Measurements from ENCODE around the gene KCNK6.
A peak's percentile ranks its signal among the peaks of the same experiment; 100 is the strongest.
"Not testable (repeated sequence)": the region's sequence is repeated elsewhere in the genome, so short reads cannot be mapped to it uniquely, and the experiment has no call there.

The KCNK6 gene

DNA sequence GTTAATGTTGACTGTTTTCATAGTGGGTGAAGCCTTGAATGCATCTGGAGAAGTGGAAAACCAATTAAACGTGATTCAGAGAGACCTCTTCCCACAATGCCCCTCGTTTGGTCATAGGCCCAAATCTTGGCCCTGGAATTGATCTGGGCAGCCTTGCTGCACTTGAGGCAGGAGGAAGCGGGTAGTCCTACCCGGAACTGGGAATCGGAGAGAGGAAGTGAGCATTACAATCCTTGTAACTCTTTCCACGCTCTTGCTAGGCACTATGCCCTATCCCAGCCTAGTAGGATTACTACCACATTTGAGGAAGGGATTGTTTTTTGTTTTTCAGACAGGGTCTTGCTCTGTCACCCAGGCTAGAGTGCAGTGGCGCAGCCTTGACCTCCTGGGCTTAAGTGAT is 3.6 kb downstream of the KCNK6 start:
- no peak for DNase-seq (ENCODE audit: low read depth, low spot score)

- no peak for DNase-seq (ENCODE audit: low read depth, low spot score)
Observed at GRCh38 chr19:38324431-38324830, 4.8 kb downstream of the KCNK6 start.

DNA sequence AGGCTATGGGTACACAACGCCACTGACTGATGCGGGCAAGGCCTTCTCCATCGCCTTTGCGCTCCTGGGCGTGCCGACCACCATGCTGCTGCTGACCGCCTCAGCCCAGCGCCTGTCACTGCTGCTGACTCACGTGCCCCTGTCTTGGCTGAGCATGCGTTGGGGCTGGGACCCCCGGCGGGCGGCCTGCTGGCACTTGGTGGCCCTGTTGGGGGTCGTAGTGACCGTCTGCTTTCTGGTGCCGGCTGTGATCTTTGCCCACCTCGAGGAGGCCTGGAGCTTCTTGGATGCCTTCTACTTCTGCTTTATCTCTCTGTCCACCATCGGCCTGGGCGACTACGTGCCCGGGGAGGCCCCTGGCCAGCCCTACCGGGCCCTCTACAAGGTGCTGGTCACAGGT is 6.9 kb downstream of the KCNK6 start:
- no peak for DNase-seq (ENCODE audit: low read depth, low spot score)

GRCh38 chr19:38329651-38330050 is 10.0 kb downstream of the KCNK6 start:
- no peak for DNase-seq (ENCODE audit: low read depth, low spot score)

GRCh38 chr19:38331728-38332127 is 12.1 kb downstream of the KCNK6 start:
- no peak for DNase-seq (ENCODE audit: low read depth, low spot score)

GRCh38 chr19:38333245-38333644 is 13.6 kb downstream of the KCNK6 start:
- no peak for DNase-seq (ENCODE audit: low read depth, low spot score)

DNA sequence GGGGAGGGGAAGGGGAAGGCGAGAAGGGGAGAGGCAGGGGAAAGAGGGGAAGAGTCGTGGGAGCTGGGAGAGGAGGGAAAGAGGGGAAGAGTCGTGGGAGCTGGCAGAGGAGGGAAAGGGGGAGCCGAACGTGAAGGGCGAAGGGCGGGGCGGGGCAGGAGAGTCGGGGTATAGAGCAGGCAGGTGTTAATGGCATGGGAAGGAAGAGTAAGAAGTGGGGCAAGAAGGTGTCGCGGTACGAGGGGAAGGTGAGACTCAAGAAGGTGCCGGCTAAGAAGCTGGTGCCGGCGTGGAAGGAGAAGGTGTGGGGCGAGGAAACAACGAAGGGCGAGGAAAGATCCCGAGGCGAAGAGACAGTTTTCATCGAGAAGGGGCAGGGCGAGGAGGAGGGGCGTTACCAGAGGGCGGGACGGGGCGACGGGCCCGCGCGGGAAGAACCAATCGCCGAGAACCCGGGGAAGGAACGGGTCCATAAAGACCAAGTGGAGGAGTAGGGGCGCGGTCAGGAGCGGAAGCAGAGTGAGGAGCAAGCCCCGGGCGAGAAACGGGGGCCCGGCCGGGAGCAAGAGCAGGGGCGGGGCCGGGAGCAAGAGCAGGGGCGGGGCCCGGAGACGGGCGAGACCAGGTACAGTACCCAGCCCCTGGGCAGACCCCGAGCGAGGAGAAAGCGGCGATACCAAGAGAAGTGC is 16.4 kb downstream of the KCNK6 start:
- DNase-seq (ENCODE audit: low read depth, low spot score), result peak; percentile 90

DNA sequence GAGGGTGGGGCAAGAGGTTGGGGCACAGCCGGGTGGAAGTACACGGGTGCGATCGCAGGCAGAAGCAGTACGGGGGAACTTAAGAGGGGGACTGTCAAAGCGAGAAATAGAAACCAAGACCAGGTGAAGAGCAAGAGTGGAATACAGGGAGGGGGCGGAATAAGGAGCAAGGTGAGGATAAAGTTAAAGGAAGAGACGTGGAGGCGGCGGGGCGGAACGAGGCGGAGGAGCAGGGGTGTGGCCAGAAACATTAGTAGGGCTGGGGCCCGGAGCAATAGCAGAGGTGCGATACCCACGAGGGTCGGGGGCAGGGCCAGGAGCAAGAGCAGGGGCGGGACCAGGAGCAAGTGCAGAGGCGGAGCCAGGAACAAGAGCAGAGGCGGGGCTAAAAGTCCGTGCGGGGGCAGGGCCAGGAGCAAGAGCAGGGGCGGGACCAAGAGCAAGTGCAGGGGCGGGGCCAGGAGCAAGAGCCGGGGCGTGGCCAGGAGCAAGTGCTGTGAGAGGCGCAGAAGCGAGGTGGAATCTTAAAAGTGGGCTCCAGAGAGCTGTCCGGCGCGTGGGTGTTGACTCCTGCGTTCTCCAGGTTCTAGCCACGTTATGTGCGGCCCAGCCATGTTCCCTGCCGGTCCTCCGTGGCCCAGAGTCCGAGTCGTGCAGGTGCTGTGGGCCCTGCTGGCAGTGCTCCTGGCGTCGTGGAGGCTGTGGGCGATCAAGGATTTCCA is 17.2 kb downstream of the KCNK6 start:
- DNase-seq (ENCODE audit: low read depth, low spot score), result peak; percentile 84

DNA sequence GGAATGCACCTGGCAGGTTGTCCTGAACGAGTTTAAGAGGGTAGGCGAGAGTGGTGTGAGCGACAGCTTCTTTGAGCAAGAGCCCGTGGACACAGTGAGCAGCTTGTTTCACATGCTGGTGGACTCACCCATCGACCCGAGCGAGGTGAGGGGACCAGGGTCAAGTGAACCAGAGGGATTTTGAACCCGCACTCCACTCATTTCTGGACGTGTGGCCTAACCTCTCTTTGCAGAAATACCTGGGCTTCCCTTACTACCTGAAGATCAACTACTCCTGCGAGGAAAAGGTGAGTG is 17.7 kb downstream of the KCNK6 start:
- DNase-seq (ENCODE audit: low read depth, low spot score), result no peak

DNA sequence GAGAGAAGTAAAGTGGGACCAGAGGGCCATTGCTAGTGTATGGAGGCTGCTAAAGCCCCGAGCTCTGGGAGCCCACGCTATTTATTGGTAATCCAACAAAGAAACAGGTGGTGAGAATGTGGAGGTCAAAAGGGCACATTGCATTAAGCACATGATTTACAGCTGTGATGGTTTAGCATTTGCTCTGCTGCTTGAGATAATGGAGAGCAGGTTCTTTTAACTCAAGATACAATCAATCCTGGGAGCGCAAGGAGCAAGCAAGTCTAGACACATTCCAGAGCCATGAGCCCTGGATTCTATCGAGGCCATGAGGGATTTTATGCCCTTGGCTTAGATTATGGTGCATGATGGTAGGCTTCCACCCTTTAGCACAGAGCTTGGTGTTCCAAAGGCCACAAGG is 19.4 kb downstream of the KCNK6 start:
- not testable (repeated sequence) for DNase-seq (ENCODE audit: low read depth, low spot score)

DNA sequence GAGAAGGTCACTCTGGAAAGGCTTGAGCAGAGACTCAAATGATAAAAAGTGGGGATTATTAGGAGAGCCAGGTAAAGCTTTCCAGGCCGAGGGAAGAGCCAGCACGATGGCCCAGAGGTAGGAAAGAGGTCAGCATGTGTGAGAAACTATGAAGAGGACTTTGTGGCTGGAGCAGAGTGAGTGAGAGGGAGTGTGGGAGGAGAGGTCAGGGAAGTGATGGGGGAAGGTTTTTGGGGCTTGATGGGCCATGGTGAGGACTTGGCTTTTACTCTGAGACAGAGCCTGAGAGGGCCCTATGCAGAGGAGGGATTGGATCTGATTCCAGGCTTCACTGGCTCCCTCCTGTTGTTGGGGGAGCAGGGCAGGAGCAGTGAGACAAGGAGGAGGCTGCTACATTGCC is 21.3 kb downstream of the KCNK6 start:
- DNase-seq (ENCODE audit: low read depth, low spot score), result no peak

DNA sequence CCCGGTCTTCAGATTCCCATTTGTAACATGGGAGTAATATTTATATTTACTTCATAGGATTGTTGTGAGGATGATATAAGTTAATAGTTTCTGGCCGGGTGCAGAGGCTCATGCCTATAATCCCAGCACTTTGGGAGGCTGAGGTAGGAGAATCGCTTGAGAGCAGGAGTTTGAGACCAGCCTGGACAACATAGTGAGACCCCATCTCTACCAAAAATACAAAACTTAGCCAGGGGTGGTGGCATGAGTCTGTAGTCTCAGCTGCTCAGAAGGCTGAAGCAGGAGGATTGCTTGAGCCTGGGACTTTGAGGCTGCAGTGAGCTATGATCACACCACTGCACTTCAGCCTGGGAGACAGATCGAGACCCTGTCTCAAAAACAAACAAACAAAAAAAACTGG is 27.2 kb downstream of the KCNK6 start:
- DNase-seq (ENCODE audit: low read depth, low spot score), result no peak

DNA sequence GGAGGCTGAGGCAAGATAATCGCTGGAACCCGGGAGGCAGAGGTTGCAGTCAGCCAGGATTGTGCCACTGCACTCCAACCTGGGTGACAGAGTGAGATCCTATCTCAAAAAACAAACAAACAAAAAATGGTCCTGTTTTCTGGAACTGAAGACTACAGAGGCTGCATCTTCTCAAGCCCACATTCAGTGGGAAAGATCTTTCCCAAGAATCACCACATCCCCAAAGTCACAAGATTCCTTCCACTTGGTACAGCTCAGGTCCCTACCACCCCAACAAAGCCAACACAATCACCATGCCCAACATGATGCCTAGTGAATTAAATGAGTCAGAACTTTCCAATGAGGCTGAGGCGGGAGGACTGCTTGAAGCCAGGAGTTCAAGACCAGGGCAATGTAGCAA is 31.2 kb downstream of the KCNK6 start:
- no peak for DNase-seq (ENCODE audit: low read depth, low spot score)

GRCh38 chr19:38351865-38352395 is 32.3 kb downstream of the KCNK6 start:
- no peak for DNase-seq (ENCODE audit: low read depth, low spot score)

- no peak for DNase-seq (ENCODE audit: low read depth, low spot score)
Observed at GRCh38 chr19:38352611-38353010, 33.0 kb downstream of the KCNK6 start.

DNA sequence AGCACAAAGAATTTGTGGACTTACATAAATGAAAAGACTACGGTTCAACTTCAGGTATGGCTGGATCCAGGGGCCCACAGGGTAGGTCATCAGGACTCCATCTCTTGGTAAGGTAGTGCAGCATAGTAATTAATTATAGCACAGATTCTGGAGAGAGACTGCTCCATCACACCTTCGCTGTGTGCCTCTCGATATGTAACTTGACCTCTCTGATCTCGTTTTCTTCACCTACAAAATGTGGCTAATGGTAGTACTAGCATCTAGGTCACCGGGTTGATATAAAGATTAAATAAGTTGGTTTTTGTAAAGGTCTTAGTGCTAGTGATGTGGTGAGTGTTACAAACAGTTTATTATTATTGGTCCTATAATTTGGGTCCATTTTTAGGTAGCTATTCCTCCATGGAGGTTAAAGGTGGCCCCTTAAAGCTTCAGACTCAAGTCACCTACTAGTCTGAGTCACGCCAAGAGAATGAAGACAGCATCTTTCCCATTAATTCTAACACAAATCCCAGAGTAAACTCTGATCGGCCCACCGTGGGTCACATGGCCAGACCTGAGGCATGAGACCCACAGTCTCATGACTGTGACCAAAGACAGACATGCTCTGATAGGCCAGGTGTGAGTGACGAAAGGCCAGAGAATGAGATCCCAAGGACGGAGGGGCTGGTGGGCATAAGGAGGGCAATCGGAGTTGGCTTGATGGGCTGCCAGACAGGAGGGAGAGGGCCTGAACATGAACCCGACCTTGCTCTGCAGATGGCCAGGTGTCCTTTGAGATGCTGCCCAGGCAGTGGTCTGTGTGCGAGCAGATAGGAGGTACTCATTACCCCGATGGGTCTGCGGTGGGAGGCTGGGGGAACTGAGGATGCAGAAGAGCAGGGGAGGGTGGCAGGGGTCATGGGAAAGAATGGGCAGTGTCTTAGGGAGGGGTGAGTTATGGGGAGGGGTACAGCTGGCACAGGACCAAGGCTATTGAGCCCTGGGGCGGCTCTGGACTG is 36.4 kb downstream of the KCNK6 start:
- no peak for DNase-seq (ENCODE audit: low read depth, low spot score)

DNA sequence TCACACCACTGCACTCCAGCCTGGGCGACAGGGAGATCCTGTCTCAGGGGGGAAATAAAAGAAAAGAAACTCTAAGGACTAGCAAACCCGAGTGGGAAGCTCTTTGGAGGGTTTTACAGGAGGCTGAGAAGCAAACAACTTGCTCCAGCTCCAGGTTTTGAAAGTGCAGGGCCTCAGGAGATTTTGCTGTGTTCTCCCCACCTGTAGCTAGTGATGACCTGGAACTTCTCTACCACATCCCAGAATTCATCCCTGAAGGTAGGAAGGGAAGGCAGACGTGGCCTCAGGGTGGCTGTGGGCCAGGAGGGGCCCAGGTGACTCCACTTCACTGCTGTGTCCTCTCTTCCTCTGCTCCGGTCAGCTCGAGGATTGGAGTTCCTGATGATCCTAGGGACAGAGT is 38.4 kb downstream of the KCNK6 start:
- no peak for DNase-seq (ENCODE audit: low read depth, low spot score)

- no peak for DNase-seq (ENCODE audit: low read depth, low spot score)
Observed at GRCh38 chr19:38359242-38360021, 39.8 kb downstream of the KCNK6 start.

GRCh38 chr19:38360351-38360750 is 40.7 kb downstream of the KCNK6 start:
- DNase-seq (ENCODE audit: low read depth, low spot score), result no peak

- DNase-seq (ENCODE audit: low read depth, low spot score), result no peak
Observed at GRCh38 chr19:38360839-38361631, 41.4 kb downstream of the KCNK6 start.

Measured in activated CD4-positive, CD25-positive, alpha-beta regulatory T cell treated with anti-CD3 and anti-CD28 coated beads, Interleukin-2, amount 50 U/mL, for 16 hours (primary cell).